GM18870 (cell line): ENCODE measurements around the gene GORASP1.

Source experiments
- ATAC-seq: cut with Tn5 transposase; IDR thresholded peaks from one replicate; pipeline ENCODE4 v1.9.1; 2021; ENCODE audit warnings: moderate library complexity; ENCODE audit not compliant: unreplicated experiment

Gene GORASP1

DNA sequence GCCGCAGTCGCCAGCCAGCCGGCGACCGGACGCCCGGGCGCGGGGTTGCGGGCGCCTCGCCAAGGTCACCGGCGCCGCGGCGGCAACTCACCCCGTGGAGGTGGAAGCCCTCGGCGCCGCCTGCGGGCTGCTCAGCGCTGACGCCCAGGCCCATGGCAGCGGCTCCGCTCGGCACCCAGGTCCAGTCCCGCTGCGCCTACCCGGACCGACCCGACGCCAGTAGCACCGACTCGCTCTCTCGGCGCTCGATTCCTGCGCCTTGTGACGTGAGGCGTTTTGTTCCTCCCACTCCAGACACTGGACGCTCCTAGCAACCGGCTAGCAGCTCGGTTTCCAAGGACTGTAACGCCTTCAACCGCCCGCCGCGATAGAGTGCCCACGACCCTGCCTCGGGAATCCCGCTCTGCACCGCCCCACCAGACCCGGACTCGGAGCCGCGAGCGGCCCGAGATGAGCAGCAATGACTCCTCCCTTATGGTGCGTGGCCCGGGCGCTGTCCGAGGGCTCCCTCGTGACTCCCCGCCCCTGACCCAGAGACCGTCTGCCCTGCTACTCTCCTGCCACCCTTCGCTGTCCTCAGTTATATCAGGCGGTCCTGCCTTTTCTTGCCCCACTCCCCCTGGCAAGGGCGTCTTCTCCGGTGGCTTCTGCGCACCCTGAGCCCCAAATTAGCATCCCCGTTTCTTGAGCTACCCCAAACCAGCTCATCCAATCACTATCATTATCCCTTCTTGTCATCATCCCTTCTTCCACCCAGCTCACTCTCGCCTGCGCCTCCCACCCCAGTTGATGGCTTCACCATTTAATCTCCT is at the start of gene GORASP1, which contains the start of gene TTC21A:
Gene GORASP1, minus strand, starts transcription at position 240 of the 812 bp plus-strand sequence. Its CDS starts 86 bp downstream, at position 154.
Gene TTC21A, plus strand, starts transcription at position 293 of the 812 bp plus-strand sequence. Its CDS starts 158 bp downstream, at position 451.
- peak; percentile 32 for ATAC-seq

- ATAC-seq: no peak
Observed at GRCh38 chr3:39156421-39156820, 49.0 kb upstream of the GORASP1 start.

DNA sequence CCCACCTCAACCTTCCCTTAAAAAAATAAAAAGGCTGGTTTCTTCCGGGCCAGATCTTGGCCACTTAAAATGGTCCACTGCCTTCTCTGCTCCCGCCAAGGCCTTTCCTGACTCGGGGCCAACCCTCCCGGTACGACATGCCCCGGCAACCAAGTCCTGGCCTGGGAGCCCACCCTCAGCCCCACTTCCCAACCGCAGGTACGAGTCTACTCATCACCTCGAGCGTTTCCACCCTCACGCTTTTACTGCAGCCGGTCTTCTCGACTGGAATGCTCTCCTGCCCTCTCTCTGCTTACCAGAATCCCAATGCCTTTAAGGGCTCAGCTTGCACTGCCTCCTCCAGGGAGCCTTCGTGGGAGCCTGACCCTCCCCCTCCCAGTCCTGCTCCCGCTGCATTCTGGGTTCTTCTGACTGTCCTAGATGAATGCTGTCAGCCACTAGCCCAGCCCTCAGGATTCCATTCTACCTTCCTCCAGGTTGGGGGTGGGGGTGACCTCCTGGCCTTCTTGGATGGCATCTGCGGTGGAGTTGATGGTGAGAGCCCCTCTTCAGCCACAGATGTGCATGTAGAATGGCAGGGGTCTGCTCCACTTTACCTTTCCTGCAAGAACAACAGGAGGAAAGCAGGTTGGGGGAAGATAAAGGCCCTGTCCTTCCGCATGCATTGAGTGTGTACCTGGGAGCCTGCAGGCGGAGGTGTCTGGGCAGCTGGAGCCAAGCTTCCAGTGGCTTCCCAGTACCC is 47.0 kb upstream of the GORASP1 start:
- ATAC-seq: no peak

DNA sequence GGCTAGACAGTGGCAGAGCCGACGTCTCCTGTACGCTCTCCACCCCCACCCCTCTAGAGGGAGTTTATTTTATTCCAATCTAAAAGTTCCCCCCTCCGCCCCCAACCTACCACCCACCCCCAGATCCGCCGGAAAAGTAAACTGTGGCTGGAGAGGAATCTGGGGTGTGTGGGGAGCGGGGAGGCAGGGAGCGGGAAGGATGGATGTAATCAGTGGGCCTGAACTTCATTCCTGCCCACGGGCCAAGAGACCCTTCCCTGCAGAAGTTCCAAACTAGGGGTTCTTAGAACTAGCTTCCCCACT is 46.5 kb upstream of the GORASP1 start:
- no peak for ATAC-seq

DNA sequence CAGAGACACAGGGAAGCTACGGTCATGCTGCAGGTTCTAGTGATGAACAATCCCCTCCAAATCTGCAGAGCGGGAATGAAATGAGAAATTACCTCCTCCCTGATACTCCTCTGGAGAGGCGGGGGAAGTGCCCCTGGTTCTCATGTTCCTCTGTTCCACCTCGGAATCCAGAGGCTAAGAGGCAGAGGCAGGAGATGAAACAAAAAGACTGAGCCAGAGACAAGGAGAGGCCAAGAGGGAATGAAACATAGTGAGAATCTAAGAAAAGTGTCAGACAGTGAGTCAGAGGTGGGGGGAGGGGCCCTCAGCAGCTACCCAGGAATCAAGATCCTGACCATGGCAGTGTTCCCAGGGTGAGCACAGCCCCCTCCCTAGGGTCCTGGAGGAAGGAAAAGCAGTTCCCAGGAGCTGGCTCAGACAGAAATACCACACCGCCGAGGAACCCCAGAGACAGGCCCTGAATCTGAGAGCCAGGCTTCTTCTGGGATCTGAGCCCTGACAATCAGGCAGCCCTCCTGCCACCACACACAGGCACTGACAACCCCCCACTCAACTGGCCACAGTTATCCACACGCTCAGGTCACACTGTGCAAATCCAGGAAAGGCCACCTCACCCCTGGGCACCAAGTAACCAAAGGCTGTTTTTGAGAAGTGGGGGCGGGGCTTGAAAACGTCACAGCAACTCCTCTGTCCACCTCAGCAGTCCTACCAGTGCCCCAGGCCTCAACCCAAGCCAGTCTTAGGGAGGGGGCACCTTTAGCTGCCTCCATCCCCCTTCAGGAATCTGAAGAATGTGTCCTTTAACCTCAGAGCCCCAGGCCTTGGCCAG is 43.6 kb upstream of the GORASP1 start:
- no peak for ATAC-seq

GRCh38 chr3:39150148-39150802 is 42.8 kb upstream of the GORASP1 start:
- ATAC-seq: no peak

- ATAC-seq: no peak
Observed at GRCh38 chr3:39149498-39150147, 42.2 kb upstream of the GORASP1 start.

DNA sequence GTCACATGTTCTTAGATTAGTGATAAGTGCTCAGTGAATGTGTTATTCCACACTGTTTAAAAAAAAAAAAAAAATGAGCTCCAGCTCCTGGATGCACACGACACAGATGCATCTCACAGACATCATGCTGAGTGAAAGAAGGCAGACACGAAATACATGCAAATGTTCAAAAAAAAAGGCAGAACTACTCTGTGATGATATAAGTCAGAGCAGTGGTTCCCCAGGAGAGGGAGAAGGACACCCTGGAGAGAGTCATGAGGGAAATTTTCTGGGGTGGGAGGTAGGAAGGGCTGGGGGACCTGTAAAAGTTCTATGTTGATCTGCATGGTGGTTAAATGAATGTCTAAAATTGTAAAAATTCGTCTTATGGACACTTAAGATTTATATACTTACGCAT is 41.6 kb upstream of the GORASP1 start:
- peak; percentile 21 for ATAC-seq

GRCh38 chr3:39148435-39149058 is 41.1 kb upstream of the GORASP1 start:
- ATAC-seq: no peak

DNA sequence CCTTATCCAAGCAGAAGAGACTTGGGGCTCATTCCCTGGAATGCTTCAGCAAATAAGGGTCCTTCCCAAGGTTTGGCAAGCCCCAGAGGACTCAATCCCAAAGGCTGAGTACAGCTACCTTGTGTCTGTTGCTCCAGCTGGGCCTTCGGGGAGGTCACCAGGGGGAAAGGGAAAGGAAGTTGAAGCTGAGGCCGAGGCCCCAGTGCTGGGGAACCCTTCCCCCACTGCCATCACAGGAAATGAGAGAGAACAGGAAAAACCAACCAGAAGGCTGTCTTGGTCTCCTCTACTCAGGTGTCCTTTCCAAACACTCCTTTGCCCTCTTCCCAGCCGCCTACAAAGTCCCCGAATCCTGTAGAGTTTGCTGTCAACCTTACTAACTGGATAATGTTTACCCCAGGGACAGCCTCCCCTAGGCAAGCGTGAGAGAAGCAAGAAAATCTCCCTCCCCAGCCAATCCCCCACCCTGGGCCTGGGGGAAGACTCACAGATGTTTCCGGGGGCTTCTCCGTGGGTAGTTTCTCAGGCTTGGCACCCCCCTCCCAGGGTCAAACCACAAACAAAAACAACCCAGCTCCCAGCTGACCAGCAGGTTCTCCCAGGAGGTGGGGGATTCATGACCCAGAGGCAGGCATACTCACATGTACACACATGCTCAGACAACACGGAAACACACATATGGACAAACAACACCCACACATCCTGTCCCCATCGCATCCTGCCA is 40.4 kb upstream of the GORASP1 start:
- peak; percentile 23 for ATAC-seq

GRCh38 chr3:39146611-39147591 is 39.5 kb upstream of the GORASP1 start:
- no peak for ATAC-seq

DNA sequence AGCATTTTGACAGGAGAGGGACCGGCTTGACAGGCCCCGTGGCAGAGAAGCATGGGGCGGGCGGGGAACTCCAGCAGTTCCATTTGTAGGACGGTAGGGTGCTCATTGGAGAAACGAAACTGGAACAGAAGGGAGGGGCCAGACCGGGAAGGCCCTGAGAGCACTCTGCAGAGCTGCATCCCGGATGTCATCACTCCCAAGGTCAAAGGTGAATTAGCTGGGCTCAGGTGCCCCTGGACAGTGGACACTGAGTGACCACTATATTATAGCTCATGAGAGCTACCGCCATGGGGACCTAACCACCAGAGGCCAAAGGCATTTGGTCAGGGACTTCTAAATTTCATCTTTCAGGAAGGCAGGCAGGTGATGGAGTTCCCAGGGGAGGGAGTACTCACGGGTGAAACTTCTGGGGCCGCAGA is 38.7 kb upstream of the GORASP1 start:
- no peak for ATAC-seq

- no peak for ATAC-seq
Observed at GRCh38 chr3:39144748-39145380, 37.4 kb upstream of the GORASP1 start.

- ATAC-seq: no peak
Observed at GRCh38 chr3:39144095-39144747, 36.8 kb upstream of the GORASP1 start.

- no peak for ATAC-seq
Observed at GRCh38 chr3:39143051-39143885, 35.8 kb upstream of the GORASP1 start.

DNA sequence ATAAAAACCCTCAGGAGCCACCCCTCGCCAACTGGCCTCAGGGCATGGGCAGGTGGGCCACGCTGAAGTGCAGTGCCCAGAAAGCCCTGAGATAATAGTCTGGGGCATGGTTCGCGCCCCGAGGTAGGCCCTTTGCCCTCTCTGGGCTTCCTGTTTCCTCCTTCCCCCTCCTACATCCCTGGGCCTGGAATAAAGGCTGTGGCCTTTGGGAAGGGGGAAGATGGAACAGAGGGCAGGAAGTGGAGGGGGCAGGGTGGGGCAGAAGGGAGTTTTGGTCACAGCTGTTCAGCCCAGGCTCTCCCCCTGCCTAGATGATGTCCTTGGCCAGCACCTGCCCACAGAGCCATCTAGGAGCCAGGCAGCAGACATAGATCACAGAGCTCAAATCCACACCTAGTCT is 34.6 kb upstream of the GORASP1 start:
- no peak for ATAC-seq
